ENCODE results near the gene ARID5A.

GRCh38 chr2:96568094-96568493 is 31.5 kb downstream of the ARID5A start:
- no peak for TF ChIP-seq CTCF (IDR thresholded peaks at IDR 0.05; ENCODE audit: insufficient read depth, low read length)
- TF ChIP-seq GABPA (IDR thresholded peaks at IDR 0.05; ENCODE audit: low read depth), result no peak
- no peak for TF ChIP-seq REST (IDR thresholded peaks at IDR 0.05; ENCODE audit: insufficient replicate concordance, low read depth)
- TF ChIP-seq SPI1 (IDR thresholded peaks at IDR 0.05; ENCODE audit: borderline replicate concordance, low read depth), result no peak

Measured in HL-60 (cell line).